ENCODE results near the gene MAGI2.

The MAGI2 gene

DNA sequence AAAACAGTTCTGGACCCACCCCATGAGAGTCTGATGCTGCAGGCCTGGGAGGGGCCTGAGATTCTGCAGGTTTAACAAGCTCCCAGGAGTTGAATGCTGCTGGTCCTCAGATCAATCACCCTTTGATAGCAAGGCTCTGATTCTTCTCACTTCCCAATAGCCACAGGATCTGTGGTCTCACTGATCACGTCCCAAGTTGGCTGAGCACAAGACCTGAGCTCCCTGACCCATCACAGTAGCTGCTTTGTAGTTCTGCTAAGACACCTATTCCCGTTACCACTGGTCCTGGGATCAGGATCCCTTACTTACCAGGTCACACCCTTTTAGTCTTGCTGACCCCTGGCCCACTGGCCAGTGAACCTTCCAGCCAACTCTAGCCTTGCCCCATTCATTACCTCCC is 1282.1 kb downstream of the MAGI2 start:
- DNase-seq (ENCODE audit: extremely low read depth, low read depth), result no peak
- no peak overlapping the region for H3K4me3 ChIP-seq (replicated peaks; ENCODE audit: low read depth, low read length)
- TF ChIP-seq, protein P1, sequence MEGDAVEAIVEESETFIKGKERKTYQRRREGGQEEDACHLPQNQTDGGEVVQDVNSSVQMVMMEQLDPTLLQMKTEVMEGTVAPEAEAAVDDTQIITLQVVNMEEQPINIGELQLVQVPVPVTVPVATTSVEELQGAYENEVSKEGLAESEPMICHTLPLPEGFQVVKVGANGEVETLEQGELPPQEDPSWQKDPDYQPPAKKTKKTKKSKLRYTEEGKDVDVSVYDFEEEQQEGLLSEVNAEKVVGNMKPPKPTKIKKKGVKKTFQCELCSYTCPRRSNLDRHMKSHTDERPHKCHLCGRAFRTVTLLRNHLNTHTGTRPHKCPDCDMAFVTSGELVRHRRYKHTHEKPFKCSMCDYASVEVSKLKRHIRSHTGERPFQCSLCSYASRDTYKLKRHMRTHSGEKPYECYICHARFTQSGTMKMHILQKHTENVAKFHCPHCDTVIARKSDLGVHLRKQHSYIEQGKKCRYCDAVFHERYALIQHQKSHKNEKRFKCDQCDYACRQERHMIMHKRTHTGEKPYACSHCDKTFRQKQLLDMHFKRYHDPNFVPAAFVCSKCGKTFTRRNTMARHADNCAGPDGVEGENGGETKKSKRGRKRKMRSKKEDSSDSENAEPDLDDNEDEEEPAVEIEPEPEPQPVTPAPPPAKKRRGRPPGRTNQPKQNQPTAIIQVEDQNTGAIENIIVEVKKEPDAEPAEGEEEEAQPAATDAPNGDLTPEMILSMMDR (IDR thresholded peaks at IDR 0.05; ENCODE audit: low read depth, low read length, missing control alignments), result no peak

DNA sequence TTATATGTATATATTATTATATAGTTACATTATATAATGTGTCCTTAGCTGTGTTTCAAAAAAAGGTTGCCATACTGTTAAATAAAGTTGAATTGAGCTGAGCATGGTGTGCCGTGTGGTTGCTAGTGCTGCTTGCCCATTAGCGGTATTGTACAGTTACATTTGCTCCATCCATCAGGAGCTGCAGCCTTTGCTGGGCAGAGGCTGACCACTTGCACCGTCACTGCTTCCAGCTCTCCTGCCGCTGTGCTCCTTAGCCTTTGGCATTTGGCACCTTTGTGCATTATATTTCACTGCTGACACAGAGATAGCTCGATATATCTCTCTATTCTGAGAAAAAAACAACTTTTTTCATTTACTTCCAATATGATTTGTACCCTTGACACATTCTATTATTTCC is 1282.7 kb downstream of the MAGI2 start:
- TF ChIP-seq, protein P1 (IDR thresholded peaks at IDR 0.05; ENCODE audit: low read depth, low read length, missing control alignments), result no peak
- no peak overlapping the region for H3K4me3 ChIP-seq (replicated peaks; ENCODE audit: low read depth, low read length)
- DNase-seq (ENCODE audit: extremely low read depth, low read depth), result no peak

DNA sequence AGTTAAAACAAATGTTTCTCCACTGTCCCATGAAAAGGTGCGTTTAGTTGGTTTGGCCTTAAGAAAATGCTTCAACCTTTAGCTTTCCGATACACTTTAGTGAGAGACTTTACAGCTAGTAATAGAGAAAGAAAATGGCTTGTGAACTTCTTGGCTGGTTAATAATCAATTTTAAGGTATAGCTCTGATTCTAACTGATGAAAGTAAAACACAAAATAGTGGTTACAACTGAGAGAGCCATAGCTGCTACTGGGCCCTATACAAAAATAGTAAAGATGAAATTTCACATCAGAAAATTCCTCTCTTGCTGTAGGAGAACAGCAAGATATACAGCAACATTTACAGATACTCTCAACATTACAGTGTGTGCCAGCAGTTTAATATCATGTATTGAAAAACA is 1283.5 kb downstream of the MAGI2 start:
- TF ChIP-seq, protein P1 (IDR thresholded peaks at IDR 0.05; ENCODE audit: low read depth, low read length, missing control alignments), result no peak
- no peak overlapping the region for H3K4me3 ChIP-seq (replicated peaks; ENCODE audit: low read depth, low read length)
- no peak for DNase-seq (ENCODE audit: extremely low read depth, low read depth)

DNA sequence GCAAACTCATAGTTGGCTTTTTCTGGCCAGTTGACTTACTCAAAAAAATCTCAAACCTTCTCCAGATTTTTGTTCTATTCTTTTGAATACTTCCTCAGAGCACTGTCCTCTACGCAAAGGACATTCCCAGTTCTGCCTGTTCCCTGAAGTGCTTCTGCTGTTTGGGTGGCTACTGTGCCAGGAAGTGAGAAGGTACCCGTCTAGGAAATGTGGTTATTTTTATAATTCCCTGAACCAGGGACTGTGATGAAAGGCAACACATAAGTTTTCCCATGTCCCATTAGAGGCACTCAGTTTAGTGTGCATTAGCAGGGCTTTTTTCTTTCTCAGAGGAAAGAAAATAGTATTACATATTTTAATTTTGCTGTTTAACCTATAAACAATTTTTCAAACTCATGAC is 1284.6 kb downstream of the MAGI2 start:
- TF ChIP-seq, protein P1 (IDR thresholded peaks at IDR 0.05; ENCODE audit: low read depth, low read length, missing control alignments), result no peak
- no peak overlapping the region for H3K4me3 ChIP-seq (replicated peaks; ENCODE audit: low read depth, low read length)
- DNase-seq (ENCODE audit: extremely low read depth, low read depth), result no peak

DNA sequence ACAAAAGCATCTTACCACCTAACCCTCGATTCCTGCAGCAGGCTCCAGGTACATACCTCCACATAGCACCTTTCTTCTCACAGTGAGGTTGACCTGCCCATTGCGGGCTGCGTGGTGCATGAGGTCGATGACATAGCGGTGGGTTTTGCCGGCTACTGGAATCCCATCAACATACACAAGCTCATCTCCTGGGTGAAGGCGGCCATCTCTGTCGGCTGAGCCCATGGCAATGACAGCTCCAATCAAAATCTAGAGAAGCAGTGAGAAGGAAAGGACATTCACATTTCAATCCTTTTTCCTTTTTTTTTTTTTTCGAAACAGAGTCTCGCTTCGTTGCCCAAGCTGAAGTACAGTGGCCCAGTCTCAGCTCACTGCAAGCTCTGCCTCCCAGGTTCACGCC is 1285.6 kb downstream of the MAGI2 start:
- H3K4me3 ChIP-seq (replicated peaks; ENCODE audit: low read depth, low read length), result no peak overlapping the region
- TF ChIP-seq, protein P1 (IDR thresholded peaks at IDR 0.05; ENCODE audit: low read depth, low read length, missing control alignments), result no peak
- no peak for DNase-seq (ENCODE audit: extremely low read depth, low read depth)

DNA sequence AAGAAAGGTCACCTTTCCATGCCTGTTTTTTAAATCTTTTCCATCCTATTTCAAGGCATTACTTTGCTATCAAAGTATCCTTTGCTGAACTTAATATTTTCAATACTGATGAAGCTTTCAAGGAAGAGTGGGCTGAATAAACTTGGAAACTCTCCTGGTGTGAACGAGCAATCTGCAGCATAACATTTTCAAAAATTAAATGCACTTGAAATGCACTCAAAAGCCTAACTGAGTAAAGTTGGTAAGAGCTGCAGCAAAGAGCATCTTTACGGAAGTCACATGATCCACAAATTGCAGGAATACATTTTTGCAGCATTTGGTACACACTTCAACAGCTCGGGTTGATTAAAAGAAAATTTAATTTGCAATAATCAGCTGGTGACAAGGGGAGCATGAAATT is 1287.6 kb downstream of the MAGI2 start:
- no peak overlapping the region for H3K4me3 ChIP-seq (replicated peaks; ENCODE audit: low read depth, low read length)
- TF ChIP-seq, protein P1 (IDR thresholded peaks at IDR 0.05; ENCODE audit: low read depth, low read length, missing control alignments), result no peak
- DNase-seq (ENCODE audit: extremely low read depth, low read depth), result no peak

DNA sequence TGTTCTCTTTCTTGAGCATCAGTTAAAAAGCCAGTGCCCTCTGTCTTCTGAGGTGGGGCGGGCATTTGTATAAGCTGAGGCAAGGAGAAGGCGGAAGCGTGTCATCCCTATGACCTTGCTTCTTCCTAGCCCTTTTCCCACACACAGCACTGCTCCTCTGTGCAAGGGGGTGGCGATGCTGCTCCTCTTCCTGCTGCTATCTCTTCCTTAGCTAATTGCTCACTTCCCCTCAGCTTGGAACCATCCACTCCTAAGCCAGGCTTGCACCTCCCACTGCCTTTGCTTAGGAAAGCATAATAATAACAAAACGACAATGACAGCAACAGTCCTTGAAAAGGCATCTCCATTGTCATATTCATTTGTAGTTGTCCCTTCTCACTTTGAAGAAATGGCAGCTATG is 1288.0 kb downstream of the MAGI2 start:
- TF ChIP-seq, protein P1 (IDR thresholded peaks at IDR 0.05; ENCODE audit: low read depth, low read length, missing control alignments), result no peak
- no peak overlapping the region for H3K4me3 ChIP-seq (replicated peaks; ENCODE audit: low read depth, low read length)
- DNase-seq (ENCODE audit: extremely low read depth, low read depth), result no peak

Data from HFF-Myc (cell line).